HepG2 (cell line): ENCODE results near the gene TPRG1.

Experiments used
- CENPBD1 ChIP-seq: sonication (generic); formaldehyde crosslinking; IDR thresholded peaks from 2 replicates; pipeline ENCODE4 v1.8.0; 2022; ENCODE audit warnings: missing genetic modification reagents, low read depth, mild to moderate bottlenecking, borderline replicate concordance
- RAD21 ChIP-seq: fragments of 450-650 bp; formaldehyde crosslinking; IDR thresholded peaks from 2 replicates; pipeline ENCODE4 v1.5.0; 2020; ENCODE audit warnings: mild to moderate bottlenecking
- SMC3 ChIP-seq: IDR thresholded peaks from 2 replicates; pipeline ENCODE4 v1.6.1; 2011; ENCODE audit warnings: low read length, improper control_type of control experiment
- SOX13 ChIP-seq, 3 experiments: fragments of 450-650 bp in 1 of 3; sonication (generic) in 1 of 3; formaldehyde crosslinking in 1 of 3; IDR thresholded peaks in 2 of 3; conservative IDR thresholded peaks in 1 of 3; 2 replicates each; pipeline versions ENCODE4 v1.5.0 to v1.6.1; 2016 to 2020; ENCODE audit warnings: antibody characterized with exemption in 1 of 3, mild to moderate bottlenecking in 1 of 3, missing compliant biosample characterization in 1 of 3, missing genetic modification reagents in 1 of 3, moderate library complexity in 1 of 3
- ZNF318 ChIP-seq: sonication (generic); formaldehyde crosslinking; IDR thresholded peaks from 2 replicates; pipeline ENCODE4 v1.4.0; 2020; ENCODE audit warnings: mild to moderate bottlenecking, missing genetic modification reagents
- ZNF569 ChIP-seq: sonication (generic); formaldehyde crosslinking; IDR thresholded peaks from 2 replicates; pipeline ENCODE4 v1.5.0; 2020; ENCODE audit warnings: mild to moderate bottlenecking, missing genetic modification reagents, moderate library complexity, borderline replicate concordance
- ZNF691 ChIP-seq: sonication (generic); formaldehyde crosslinking; IDR thresholded peaks from 2 replicates; pipeline ENCODE4 v1.4.0; 2020; ENCODE audit warnings: missing genetic modification reagents, low read depth, mild to moderate bottlenecking, borderline replicate concordance

- TF ChIP-seq ZNF569 (CRISPR knock-in tag) (no peak), RAD21 (CRISPR knock-in tag) (no peak), ZNF318 (CRISPR knock-in tag) (no peak), CENPBD1 (CRISPR knock-in tag) (no peak), SOX13 (IDR thresholded peaks at IDR 0.05) (no peak), SOX13 (CRISPR knock-in tag; conservative IDR thresholded peaks at IDR 0.05 in 1 of 2, IDR thresholded peaks at IDR 0.05 in 1 of 2) (no peak), ZNF691 (CRISPR knock-in tag) (no peak), SMC3 (no peak)
These were observed 49.7 kb upstream of the TPRG1 start for GRCh38 chr3:189122110-189122509.
